Measurements from ENCODE around the gene MATK.
"Not testable (repeated sequence)": the region's sequence is repeated elsewhere in the genome, so short reads cannot be mapped to it uniquely, and the experiment has no call there.

MATK gene

DNA sequence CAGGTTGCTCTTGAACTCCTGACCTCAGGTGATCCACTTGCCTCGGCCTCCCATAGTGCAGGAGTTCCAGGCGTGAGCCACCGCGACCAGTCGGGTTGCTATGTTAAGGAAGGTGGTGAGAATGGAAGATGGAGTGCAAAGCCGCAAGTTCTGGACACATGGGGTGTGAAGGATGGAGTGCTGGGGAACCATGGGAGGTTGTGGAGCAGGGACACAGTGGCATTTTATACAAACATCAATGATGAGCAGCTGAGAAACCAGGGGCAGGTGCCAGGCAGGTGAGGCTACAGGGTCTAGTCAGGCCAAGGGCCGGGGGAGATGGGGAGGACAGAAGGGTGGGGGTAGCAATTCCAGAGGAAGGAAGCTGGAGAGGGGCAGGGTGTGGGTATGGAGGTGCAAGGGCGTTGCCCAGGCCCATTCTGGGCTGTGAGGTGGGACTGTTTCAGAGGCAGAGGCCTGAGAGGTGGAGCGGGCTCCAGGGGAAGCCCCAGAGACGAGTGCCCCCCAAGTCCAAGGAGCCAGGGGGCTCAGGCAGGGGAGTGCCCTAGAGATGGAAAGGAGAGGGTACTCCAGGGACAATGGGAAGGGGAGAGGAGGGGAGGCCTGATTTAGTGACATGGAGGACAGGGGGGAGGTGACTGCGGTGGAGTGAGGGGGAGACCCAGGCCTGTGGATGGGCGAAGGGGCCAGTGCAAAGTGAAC lies 12.2 kb downstream of the MATK start:
- DNase-seq (ENCODE audit: insufficient read length, low spot score): no peak
- no peak for FAIRE-seq

DNA sequence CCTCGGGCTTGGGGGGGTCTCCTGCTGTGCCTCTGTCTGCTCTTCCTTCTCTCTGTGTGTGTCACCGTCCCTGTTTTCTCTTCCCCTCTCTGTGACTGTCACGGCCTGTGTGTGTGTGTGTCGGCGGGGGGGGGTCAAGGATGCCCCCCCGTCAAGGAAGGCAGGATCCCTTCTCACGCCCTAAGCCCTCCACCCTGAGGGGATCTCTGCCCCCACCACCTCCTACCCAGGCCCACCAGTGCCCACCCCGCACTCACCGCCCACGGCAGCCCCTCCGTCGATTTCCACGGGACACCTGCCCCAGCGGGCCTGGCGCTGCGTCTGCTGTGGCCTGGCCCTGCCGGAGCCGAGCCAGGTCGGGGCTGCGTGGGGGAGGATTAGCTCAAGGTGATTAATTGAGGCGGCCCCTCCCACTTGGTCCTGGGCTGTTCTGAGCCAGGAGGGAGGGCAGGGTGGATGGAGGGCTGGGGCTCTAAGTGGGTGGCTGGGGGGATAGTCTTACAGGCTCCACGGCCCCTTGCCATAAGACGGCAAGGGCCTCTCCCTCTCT lies 14.2 kb downstream of the MATK start, which contains the start of gene RAX2:
Gene RAX2, minus strand, starts transcription at position 323 of the 550 bp plus-strand sequence. CDS start 486 bp downstream, outside the sequence.
- DNase-seq (ENCODE audit: insufficient read length, low spot score) (no peak), FAIRE-seq (no peak)

DNA sequence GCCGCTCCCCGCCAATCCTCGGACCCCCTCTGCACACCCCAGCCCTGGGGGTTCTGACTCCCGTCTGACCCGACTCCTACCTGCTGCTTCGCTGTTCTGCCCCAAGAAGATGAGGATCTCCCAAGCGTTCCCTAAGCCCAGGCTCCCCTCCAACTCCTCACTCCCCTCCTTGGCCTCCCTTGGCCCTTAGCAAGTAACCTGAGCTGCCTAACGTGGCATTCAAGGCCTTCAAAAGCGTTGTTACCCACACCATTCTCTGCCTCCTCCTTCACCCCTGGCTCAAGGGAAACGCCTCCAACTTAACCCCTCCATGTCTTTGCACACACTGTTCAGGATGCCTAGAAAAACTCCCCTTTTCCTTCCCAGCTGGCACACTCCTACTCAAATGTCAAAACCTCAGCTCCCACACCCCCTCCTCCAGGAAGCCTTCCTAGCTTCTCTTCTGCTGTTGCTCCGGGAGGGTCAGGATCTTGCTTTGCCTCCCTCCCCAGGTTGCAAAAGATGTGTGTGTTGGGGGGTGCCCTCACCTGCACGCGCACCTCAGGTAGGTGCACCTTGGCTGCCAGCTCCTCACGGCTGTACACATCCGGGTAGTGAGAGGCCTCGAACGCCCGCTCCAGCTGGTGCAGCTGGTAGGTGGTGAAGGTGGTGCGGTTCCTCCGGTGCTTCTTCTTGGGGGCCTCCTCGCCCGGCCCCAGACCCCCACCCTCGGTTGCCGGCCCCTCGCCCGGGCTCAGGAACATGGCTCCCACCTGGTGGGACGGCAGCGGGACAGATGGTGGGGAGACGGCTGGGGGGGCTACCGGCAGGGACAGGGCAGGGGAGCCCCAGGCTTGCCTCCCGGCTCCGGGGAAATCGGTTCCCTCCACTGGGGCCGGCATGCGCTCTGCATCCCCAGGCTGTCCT lies 14.9 kb downstream of the MATK start:
- FAIRE-seq: no peak
- DNase-seq (ENCODE audit: insufficient read length, low spot score): no peak

DNA sequence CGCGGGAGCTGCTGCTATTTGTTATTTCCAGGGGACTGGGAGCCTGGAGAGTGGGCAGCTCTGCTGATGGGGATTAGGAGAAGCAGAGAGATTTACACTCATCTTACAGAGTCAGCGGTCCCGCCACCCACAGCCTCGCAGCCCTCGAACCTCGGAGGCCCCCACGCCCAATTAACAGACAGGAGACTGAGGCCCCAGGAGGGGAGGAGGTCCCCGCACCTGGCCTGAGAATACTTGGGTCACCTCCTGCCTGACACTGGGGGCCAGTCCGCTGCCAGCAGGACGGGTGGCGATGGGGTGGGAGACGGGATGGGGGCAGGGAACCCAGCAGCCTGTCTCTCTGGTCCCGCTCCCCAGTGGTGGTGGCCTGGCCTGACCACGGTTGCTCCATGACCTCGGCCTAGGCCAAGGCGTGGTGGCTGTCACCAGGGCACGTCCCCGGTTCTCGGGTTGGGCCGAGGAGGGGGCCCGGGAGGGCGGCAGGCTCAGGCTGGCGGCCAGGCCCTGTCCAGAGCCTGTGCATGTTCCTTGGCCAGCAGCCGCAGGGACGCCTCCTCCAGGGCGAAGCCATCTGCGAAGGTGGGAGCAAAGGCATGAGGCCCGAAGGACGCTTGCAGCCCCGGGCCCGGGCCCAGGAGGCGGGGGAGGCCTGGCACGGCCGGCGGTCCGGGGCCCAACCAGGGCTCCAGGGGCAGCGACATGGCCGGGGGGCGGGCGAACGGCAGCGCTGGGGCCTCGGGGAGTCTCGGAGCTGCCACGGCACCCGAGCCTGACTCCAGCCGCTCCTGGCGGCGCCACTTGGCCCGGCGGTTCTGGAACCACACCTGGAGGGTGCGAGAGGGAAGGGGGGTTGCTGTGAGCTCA lies 15.8 kb downstream of the MATK start:
- FAIRE-seq (no peak), DNase-seq (ENCODE audit: insufficient read length, low spot score) (no peak)

DNA sequence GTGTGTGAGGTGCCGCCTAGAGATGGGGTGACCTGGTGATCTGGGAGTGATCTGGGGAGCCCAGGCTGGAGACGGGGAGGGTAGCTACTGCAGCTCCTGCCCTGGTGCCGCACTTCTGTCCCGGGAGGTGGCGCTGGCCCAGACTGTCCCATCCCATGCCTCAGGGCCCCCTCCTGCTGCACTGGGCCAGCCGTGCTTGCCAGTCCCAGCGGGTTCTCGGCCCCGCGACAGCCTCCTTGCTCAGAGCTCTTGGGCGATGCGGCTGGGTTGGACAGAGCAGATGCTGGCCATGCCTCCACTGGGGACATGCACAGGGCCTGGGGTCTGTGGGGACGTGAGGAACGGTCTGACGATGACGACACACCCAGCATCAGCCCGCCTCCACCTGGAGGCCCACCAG lies 16.7 kb downstream of the MATK start:
- FAIRE-seq: no peak

DNA sequence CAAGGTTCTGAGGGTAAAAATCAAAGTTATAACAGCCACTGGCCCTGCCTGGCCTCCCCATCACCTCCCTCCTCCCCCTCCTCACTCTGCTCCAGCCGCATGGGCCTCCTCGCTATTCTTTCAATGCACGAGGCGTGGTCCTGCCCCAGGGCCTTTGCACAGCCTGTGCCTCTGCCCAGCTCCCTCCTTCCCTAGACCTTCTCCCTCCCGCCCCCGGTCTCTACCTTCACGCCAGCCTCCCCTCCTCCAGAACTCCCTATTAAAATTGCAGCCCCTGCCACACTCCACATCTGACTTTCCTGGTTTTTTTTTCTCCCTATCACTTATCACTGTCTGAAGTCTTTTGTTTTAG lies 17.5 kb downstream of the MATK start:
- no peak for FAIRE-seq
- no peak for DNase-seq (ENCODE audit: insufficient read length, low spot score)

More for the DNA sequence above, 16.7 kb downstream of the MATK start:
- DNase-seq (ENCODE audit: insufficient read length, low spot score): no peak

DNA sequence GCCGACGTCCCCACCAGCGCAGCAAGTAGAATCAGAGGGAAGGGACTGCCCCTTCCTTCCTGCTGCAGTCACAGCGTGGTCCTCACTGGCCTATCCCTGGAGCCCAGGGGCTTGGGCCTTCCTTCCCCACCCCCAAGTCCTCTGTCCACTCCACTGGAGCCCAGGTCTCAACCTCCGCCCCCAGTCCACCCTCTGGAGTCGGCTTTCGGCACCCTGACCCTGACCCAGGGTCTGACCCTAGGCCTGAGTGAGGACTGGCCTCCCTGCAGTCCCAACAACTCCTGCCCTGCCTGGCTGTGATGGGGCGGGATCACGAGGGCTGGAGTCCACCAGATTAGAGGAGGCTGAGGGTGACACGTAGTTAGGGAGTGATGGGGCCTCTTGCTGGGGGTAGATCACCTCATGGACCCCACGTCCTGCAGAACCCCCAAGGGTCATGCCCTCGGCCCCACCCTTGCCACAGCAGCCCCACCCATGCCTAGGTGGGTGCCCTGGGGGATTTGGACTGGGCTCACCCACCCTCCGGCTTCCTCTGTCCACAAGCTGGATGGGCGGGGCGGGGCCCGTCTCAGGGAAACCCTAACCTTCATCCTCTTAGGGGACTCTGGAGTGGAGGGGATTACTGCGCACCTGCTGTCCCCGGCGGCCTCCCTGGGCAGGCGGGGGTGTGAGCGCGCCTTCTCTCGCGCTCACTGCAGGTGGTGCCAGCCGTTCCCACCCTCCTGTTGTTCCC lies 18.0 kb downstream of the MATK start:
- FAIRE-seq: no peak

DNA sequence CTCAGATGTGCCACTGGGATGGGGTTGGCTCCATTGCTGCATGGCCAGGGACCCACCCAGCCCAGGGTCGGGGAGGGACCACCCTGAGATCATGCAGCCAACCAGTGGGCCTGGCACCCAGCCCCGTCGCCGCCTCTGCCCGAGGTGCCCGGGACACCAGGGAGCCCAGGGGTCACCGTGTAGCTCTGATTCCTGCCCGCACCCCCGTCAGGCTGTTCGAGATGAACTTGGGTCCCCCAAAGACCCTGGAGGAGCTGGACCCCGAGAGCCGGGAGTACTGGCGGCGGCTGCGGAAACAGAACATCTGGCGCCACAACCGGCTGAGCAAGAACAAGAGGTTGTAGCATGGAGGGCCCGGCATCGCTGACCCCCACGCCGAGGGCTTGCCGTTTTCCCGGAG lies 19.1 kb downstream of the MATK start:
- FAIRE-seq (no peak), DNase-seq (ENCODE audit: insufficient read length, low spot score) (no peak)

More for the DNA sequence above, 18.0 kb downstream of the MATK start:
- DNase-seq (ENCODE audit: insufficient read length, low spot score): no peak

DNA sequence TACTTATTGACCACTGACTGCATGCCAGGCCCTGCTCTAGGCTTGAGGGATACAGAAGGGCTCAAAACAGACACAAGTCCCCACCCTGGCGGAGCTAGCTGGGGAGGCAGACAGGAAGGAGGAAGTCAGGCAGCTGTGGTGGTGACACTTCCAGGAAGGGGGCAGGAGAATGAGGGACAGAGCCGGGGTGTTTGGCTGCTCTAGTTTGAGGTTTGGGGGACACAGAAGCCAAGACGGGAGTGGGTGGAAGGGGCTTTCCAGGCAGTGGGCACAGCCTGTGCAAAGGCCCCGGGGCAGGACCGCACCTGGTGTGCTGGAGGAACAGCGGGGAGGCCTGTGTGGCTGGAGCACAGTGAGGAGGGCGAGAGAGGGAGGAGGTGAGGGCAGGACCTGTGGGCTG lies 19.7 kb downstream of the MATK start:
- DNase-seq (ENCODE audit: insufficient read length, low spot score) (no peak), FAIRE-seq (no peak)

DNA sequence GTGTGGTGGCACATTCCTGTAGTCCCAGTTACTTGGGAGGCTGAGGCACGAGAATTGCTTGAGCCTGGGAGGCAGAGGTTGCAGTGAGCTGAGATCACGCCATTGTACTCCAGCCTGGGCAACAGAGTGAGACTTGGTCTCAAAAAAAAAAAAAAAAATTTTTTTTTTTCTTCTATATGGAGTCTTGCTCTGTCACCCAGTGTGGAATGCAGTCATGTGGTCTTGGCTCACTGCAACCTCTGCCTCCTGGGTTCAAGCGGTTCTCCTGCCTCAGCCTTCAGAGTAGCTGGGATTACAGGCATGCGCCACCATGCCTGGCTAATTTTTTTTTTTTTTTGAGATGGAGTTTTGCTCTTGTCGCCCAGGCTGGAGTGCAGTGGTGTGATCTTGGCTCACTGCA lies 20.4 kb downstream of the MATK start:
- FAIRE-seq: not testable (repeated sequence)

DNA sequence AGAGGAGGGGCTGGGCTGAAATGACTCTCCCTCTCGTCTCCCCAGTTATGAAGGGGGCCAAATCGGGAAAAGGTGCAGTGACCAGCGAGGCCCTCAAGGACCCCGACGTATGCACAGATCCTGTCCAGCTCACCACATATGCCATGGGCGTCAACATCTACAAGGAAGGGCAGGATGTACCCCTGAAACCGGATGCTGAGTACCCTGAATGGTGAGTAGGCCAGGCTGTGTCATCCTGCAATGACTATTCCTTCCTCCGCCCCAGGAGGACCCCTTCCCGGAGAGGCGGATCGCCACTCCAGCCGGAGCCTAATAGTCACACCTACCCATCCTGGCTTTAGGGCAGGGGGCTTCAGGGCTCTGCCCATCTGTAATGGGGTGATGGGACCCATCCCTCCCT lies 21.1 kb downstream of the MATK start:
- no peak for DNase-seq (ENCODE audit: insufficient read length, low spot score)
- FAIRE-seq: no peak

More for the DNA sequence above, 20.4 kb downstream of the MATK start:
- not testable (repeated sequence) for DNase-seq (ENCODE audit: insufficient read length, low spot score)

DNA sequence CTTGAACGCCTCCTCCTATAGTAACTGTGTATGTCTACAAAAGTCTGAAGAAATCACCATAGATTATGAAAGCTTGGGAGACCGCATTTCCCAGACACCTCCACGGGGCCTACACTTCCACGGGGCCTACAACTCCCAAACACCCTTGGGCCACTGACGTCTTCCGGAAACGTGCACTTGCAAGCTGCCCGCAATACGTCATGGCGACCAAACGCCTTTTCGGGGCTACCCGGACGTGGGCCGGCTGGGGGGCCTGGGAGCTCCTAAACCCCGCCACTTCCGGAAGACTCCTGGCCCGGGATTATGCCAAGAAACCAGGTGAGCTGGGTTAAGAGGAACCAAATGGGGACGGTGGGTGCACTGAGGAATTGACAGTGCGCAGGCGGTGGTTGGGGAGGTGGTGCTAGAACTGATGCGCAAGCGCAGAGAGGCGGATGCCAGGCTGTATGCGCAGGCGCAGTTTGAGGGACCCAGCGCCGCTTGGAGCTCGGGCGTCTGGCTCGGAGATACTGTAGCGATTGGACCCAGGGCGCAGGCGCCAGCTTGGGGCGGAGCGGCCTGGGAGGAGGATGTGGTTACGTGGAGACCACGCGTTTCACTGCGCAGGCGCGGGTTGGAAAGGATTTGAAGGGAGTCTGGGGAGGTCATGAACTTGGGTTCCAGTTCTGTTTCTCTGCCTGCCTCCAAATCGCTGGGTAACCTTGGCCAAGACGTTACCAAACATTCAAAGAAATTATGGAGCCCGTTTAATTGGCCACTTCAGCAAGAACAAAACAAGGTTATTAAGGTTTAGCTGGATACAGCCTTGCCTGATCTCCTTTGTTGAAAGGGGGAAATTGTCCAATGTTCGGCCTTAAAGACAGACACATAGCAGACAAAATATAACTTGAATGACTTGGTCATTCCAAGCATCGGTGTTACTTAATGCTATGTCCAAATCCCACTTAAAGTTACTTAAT lies 23.4 kb downstream of the MATK start, which contains the start of gene MRPL54:
Gene MRPL54, plus strand, starts transcription at position 182 of the 959 bp plus-strand sequence. Its CDS starts 19 bp downstream, at position 201.
- DNase-seq (ENCODE audit: insufficient read length, low spot score) (peak; percentile 95), FAIRE-seq (peak; percentile 99)

DNA sequence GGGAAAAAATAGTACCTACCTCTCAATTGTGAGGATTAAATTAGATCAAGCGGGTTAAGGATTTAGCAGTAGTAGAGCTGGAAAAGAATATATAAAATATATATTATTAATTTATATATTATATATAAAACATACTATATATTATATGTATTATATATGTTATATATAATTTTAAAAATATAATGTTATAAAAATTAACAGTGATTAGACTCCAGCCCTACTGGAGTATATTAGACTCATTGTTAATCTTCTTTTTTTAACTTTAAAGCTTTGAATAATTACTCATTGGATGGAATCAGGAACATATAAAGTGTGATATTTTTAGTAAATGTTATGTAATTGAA lies 24.1 kb downstream of the MATK start:
- FAIRE-seq (no peak), DNase-seq (ENCODE audit: insufficient read length, low spot score) (no peak)

DNA sequence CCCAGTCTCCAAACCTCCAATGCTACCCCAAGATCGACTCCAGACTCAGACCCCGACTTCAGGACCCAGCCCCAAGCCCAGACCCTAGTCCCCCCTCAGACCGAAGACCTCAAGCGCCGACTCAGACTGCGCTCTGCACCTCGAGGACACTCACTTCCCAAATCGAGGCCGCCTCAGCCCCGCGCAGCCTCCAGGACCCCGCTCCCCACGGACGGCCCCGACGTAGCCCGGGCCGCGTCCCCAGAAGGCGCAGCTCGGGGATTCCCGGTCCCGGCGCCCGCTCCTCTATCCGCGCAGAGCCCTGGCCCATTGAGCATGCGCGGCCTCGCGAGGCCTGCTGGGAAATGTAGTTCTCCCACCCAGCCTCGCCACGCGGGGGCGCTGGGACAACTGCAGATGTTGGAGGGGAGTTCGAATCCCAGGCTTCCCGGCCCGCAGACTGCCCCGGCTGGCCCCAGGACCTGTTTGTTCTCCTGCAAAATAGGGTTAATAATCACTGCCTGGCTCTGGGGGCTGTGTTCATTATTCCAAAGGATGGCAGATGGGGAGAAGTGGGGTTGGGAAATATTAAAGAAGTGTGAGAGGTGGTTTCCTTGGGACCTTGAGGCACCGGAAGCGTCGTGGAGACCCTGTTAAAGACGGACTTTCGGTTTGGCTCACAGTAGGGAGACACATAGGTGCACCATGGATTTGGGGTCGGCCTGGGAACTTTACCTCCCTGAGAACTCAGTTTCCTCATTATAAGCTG lies 24.6 kb downstream of the MATK start, which contains the start of gene APBA3:
Gene APBA3, minus strand, starts transcription at position 311 of the 748 bp plus-strand sequence. CDS start 1,428 bp downstream, outside the sequence.
- FAIRE-seq: peak; percentile 75
- DNase-seq (ENCODE audit: insufficient read length, low spot score): peak; percentile 93

DNA sequence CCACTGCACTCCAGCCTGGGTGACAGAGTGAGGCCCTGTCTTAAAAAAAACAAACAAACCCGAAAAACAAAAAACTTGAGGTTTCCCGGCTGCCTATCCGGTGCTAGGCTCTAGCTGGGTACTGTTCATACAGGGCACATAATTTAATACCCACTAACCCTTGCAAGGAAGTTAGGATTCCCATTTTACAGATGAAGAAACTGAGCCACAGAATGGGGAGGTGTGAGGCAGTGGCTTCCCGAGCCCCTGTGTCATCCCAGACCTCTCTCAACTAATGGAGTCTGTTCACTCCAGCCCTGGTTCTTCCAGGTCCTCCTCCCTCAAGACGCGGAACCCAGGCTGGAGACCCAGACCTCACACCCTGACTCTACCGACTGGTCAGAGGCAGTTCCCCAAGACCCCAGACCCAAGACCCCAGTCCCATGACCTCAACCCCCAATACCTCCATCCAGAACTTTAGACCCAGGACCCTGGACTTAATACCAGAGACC lies 25.3 kb downstream of the MATK start:
- no peak for DNase-seq (ENCODE audit: insufficient read length, low spot score)
- peak; percentile 11 for FAIRE-seq

DNA sequence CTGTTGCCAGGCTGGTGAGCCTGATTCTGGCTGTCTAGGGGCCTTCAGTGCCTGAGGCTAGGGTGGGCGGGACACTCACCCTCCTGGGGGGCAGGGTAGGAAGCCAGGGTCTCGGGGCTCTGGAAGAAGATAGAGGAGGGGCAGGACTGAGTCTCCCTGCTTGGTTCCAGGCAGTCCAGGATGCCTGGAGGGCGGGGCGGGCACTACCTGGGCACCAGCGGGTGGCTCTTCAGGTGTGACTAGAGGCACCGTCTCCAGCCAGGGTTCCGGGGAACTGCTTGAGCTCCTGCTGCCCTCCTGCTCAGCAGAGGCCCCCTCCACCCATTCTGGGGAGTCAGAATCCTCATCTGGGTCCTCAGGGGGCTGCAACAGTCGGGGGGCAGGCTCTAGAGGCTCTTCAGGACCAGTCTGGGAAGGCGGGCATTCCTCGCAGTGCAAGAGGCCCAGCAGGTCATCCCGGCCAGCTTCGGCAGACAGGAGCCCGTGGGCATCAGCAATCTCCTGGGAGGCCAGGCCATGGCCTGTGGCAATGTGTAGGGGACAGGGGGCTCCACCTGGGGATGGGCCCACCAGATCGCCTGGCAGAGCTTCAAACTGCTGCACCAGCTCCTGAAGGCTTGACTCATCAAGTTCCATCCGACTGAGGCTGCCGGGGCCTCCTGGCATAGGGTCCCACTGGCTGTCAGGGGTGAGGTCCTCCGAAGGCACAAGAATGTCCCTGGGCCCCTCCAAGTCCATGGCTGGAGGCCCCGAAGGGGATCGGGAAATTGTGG lies 26.5 kb downstream of the MATK start:
- DNase-seq (ENCODE audit: insufficient read length, low spot score) (no peak), FAIRE-seq (no peak)

DNA sequence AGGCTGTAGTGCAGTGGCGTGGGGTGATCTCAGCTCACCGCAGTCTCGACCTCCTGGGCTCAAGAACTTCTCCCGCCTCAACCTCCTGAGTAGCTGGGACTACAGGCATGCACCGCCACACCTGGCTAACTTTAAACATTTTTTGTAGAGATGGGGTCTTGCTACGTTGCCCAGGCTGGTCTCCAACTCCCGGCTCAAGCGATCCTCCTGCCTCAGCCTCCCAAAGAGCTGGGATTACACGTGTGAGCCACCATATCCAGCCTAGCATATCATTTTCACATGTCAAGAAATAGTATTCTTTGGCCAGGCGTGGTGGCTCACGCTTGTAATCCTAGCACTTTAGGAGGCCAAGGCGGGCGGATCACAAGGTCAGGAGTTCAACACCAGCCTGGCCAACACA lies 27.9 kb downstream of the MATK start:
- FAIRE-seq; DNase-seq (ENCODE audit: insufficient read length, low spot score): not testable (repeated sequence)
